ENCODE measurements around the gene KCNJ16.

- TF ChIP-seq, protein P1, sequence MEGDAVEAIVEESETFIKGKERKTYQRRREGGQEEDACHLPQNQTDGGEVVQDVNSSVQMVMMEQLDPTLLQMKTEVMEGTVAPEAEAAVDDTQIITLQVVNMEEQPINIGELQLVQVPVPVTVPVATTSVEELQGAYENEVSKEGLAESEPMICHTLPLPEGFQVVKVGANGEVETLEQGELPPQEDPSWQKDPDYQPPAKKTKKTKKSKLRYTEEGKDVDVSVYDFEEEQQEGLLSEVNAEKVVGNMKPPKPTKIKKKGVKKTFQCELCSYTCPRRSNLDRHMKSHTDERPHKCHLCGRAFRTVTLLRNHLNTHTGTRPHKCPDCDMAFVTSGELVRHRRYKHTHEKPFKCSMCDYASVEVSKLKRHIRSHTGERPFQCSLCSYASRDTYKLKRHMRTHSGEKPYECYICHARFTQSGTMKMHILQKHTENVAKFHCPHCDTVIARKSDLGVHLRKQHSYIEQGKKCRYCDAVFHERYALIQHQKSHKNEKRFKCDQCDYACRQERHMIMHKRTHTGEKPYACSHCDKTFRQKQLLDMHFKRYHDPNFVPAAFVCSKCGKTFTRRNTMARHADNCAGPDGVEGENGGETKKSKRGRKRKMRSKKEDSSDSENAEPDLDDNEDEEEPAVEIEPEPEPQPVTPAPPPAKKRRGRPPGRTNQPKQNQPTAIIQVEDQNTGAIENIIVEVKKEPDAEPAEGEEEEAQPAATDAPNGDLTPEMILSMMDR (conservative IDR thresholded peaks at IDR 0.05; ENCODE audit: low read depth, low read length), result no peak
- no peak for TF ChIP-seq EZH2 (IDR thresholded peaks at IDR 0.05; ENCODE audit: borderline replicate concordance, low read depth, low read length, poor library complexity, severe bottlenecking)
Measured at GRCh38 chr17:70153210-70153609, 78.2 kb downstream of the KCNJ16 start.

All from A673 (cell line).